Chondrocyte (in vitro differentiated cells): Measurements from ENCODE around the gene PTRHD1. TPM values are rescaled to one million over a fixed set of nuclear protein-coding genes. Genes with fewer than 3 reads are reported as not detected.

Experiments used
- DNase-seq: peaks from one replicate; pipeline ENCODE4 v3.0.0; 2021; ENCODE audit warnings: mixed read lengths, low spot score
- H3K27ac Mint-ChIP-seq: one replicate; pipeline ENCODE4 v1.8.0; 2021; ENCODE audit warnings: mild to moderate bottlenecking, moderate library complexity, mixed read lengths; ENCODE audit not compliant: unreplicated experiment
- H3K27me3 Mint-ChIP-seq: 2 replicates; pipeline ENCODE4 v1.8.0; 2021; ENCODE audit warnings: low read depth, mixed read lengths
- H3K36me3 Mint-ChIP-seq: 2 replicates; pipeline ENCODE4 v1.8.0; 2021; ENCODE audit warnings: low read depth, mixed read lengths
- H3K4me1 Mint-ChIP-seq: 2 replicates; pipeline ENCODE4 v1.8.0; 2021; ENCODE audit warnings: low read depth, mild to moderate bottlenecking, mixed read lengths
- H3K4me3 Mint-ChIP-seq: one replicate; pipeline ENCODE4 v1.8.0; 2021; ENCODE audit warnings: mild to moderate bottlenecking, moderate library complexity, mixed read lengths; ENCODE audit not compliant: unreplicated experiment
- H3K9me3 Mint-ChIP-seq: 2 replicates; pipeline ENCODE4 v1.8.0; 2021; ENCODE audit warnings: low read depth, mixed read lengths
- total RNA-seq: library from RNA; stranded (reverse); gene quantifications from 3 replicates; pipeline ENCODE4 v1.2.1, GENCODE V29; 2021
- TF ChIP-seq, protein P1 (sequence below): fragments of 200-600 bp; sonication (generic); IDR thresholded peaks from 2 replicates; pipeline ENCODE4 v1.5.0; 2021; ENCODE audit warnings: antibody characterized with exemption, mild to moderate bottlenecking, moderate library complexity

The PTRHD1 gene
- total RNA-seq, 1 donor from 2014 or later = 32.0 TPM

DNA sequence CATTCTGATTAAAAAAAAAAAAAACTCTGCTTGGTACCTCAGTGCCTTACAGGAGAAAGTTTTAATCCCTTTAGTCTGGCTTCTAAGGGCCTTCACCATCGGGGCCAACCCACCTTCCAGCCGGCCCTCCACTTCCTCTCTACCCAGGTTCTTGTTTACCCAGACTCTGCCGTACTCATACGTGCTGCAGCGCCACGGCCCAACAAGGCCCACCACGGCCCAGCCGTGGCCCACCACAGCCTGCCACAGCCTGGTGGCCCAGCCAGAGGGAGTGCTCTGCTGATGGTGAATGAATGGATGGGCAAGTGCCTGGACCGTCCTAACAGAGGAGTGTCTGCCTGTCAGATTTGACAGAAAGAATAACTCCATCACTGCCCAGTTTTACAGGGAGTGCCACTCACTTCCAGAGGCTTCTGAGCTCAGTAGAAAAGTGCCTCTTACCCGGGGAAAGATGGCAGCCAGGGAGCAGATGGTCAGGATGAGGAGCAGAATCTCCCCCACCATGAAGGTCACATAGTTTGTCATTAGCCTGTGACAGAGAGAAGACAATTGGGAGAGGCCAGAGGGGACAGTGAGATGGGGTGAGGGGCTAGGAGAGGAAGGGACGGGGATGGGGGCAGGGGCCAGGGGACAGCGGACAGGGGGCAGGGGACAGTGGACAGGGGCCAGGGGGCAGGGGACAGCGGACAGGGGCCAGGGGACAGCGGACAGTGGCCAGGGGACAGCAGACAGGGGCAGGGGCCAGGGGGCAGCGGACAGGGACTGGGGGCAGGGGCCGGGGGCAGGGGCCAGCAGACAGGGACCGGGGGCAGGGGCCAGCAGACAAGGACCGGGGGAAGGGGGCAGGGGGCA, 38.3 kb upstream of the PTRHD1 start:
- no peaks in the 10 kb centered on the region for H3K9me3 Mint-ChIP-seq
- H3K36me3 Mint-ChIP-seq = peaks cover 20% of the 10 kb centered on the region
- no peak overlapping the region for H3K27ac Mint-ChIP-seq
- H3K4me3 Mint-ChIP-seq = no peak overlapping the region
- TF ChIP-seq, protein P1, sequence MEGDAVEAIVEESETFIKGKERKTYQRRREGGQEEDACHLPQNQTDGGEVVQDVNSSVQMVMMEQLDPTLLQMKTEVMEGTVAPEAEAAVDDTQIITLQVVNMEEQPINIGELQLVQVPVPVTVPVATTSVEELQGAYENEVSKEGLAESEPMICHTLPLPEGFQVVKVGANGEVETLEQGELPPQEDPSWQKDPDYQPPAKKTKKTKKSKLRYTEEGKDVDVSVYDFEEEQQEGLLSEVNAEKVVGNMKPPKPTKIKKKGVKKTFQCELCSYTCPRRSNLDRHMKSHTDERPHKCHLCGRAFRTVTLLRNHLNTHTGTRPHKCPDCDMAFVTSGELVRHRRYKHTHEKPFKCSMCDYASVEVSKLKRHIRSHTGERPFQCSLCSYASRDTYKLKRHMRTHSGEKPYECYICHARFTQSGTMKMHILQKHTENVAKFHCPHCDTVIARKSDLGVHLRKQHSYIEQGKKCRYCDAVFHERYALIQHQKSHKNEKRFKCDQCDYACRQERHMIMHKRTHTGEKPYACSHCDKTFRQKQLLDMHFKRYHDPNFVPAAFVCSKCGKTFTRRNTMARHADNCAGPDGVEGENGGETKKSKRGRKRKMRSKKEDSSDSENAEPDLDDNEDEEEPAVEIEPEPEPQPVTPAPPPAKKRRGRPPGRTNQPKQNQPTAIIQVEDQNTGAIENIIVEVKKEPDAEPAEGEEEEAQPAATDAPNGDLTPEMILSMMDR = no peak
- no peaks in the 10 kb centered on the region for H3K27me3 Mint-ChIP-seq
- DNase-seq = peak; percentile 85
- H3K4me1 Mint-ChIP-seq = peaks cover 11% of the 10 kb centered on the region

DNA sequence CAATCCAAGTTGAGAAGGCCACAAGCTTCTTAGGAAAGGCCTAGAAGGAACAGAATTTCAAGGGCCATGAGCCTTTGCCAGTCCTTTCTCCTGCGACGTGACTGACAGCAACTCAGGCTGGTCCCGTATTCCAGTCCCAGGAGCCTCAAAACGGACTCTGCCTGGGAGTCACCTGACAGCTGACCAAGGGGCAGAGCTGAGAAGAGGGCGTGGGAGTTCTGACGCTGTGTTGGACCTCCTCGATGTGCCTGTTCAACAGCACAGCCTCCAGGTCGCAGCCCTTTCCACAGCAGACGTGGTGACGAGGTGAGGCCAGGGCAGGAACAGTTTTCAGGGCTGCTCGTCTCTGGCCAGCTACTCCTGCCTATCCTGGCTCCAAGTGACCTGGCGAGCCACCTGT, 37.6 kb upstream of the PTRHD1 start:
- Mint-ChIP-seq H3K4me1 (peaks cover 18% of the 10 kb centered on the region), H3K4me3 (no peak overlapping the region), H3K36me3 (peaks cover 16% of the 10 kb centered on the region), H3K27ac (no peak overlapping the region), H3K27me3 (no peaks in the 10 kb centered on the region), H3K9me3 (no peaks in the 10 kb centered on the region)
- peak; percentile 59 for DNase-seq
- TF ChIP-seq, protein P1 = no peak

DNA sequence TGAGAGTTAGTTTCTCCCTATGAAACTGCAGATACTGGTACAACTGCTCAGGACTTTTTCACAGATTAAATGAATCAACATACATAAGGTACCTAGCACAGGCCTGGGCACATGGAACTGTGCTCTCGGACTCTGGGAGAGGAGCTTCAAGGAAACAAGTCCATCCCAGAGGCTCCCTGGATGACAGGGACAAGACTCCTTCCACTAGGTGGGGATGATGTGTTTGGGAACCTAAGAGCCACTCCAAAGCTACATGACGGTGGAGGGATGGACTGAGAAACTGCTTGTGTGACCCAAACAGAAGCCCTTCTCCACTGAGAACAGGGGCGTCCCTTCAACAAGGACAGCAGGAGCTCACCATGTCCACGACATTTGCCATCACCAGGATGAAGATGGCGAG, 37.2 kb upstream of the PTRHD1 start:
- Mint-ChIP-seq H3K36me3 (peaks cover 15% of the 10 kb centered on the region), H3K27me3 (no peaks in the 10 kb centered on the region), H3K9me3 (no peaks in the 10 kb centered on the region), H3K27ac (no peak overlapping the region), H3K4me1 (peaks cover 18% of the 10 kb centered on the region), H3K4me3 (no peak overlapping the region)
- DNase-seq = no peak
- TF ChIP-seq, protein P1 = peak; percentile 51

DNA sequence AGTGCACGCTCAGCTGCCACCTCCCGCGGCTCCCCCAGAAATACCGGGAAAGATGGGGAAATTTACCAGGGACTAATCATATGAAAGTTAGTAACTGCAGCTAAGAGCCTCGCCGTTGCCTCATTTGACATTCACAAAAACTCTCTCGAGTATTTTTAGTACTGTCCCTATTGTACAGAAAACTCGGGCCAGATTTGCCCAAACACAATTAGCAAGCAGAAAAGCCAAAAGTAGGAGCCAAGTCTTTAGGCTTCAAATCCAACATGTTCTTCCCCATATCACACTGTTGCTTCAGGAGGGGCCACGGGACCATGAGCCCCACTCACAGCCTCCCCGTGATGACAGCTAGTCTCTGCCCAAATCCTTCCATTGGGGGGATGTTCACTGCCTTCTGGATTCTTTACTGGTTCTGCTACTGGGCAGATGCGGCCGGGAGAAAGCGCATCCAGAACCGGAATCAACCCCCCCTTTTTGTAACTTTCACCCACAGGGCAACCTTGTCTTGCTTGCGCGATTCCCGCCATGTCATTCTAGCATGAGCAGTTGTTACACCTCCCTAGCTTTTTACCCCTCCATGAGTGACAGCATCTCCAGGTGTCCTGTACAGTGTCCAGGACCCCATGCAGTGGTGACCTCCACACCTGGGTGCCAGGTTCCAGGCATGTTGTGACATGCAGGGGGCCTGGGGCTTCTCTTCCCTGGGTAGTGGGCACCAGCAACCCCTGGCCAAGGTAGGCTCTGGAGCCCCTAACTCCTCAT, 35.2 kb upstream of the PTRHD1 start:
- H3K4me1 Mint-ChIP-seq = peaks cover 16% of the 10 kb centered on the region
- TF ChIP-seq, protein P1 = no peak
- no peaks in the 10 kb centered on the region for H3K27me3 Mint-ChIP-seq
- no peaks in the 10 kb centered on the region for H3K9me3 Mint-ChIP-seq
- H3K27ac Mint-ChIP-seq = no peak overlapping the region
- DNase-seq = no peak
- peaks cover 6% of the 10 kb centered on the region for H3K36me3 Mint-ChIP-seq
- H3K4me3 Mint-ChIP-seq = no peak overlapping the region
